Measurements from ENCODE around the gene OR10H5. TPM values are rescaled to one million over a fixed set of nuclear protein-coding genes. Genes with fewer than 3 reads are reported as not detected.
"Not testable (repeated sequence)": the region's sequence is repeated elsewhere in the genome, so short reads cannot be mapped to it uniquely, and the experiment has no call there.

OR10H5 gene
- total RNA-seq, 2 experiments from 2014 or later: 0.04 TPM; not detected in 1

GRCh38 chr19:15825753-15826152 is 38.3 kb downstream of the OR10H5 start:
- ATAC-seq: no peak
- no peak for TF ChIP-seq CTCF (IDR thresholded peaks at IDR 0.05)
- Mint-ChIP-seq H3K4me3 (no peak overlapping the region), H3K4me1 (ENCODE audit: low read depth) (no peaks in the 10 kb centered on the region), H3K27ac (no peak overlapping the region), H3K27me3 (no peaks in the 10 kb centered on the region), H3K36me3 (ENCODE audit: low read depth) (no peaks in the 10 kb centered on the region), H3K9me3 (no peaks in the 10 kb centered on the region)
- CTCF ChIA-PET: no interaction called here
- intact Hi-C loops (cut with micrococcal nuclease): no loop called here
- no peak for DNase-seq
- POLR2A ChIA-PET: no interaction called here

GRCh38 chr19:15828121-15828610 is 40.7 kb downstream of the OR10H5 start:
- ATAC-seq (no peak), DNase-seq (no peak)
- intact Hi-C loops (cut with micrococcal nuclease): no loop called here
- ChIA-PET POLR2A (interaction anchor here (1.2 kb wide), 1 partner anchor 8 kb away, joined by 3 read pairs; no protein-coding TSS in a partner anchor), CTCF (interaction anchor here (1.0 kb wide), 1 partner anchor 213 kb away, joined by 5 read pairs; no protein-coding TSS in a partner anchor)
- H3K9me3 Mint-ChIP-seq: no peaks in the 10 kb centered on the region
- H3K27me3 Mint-ChIP-seq: no peaks in the 10 kb centered on the region
- no peak overlapping the region for H3K4me3 Mint-ChIP-seq
- TF ChIP-seq CTCF (IDR thresholded peaks at IDR 0.05): no peak
- no peak overlapping the region for H3K27ac Mint-ChIP-seq
- no peaks in the 10 kb centered on the region for H3K36me3 Mint-ChIP-seq (ENCODE audit: low read depth)
- H3K4me1 Mint-ChIP-seq (ENCODE audit: low read depth): no peaks in the 10 kb centered on the region

- DNase-seq; H3K27me3 Mint-ChIP-seq; ATAC-seq; intact Hi-C loops (cut with micrococcal nuclease); H3K4me1 Mint-ChIP-seq (ENCODE audit: low read depth); H3K27ac Mint-ChIP-seq; H3K4me3 Mint-ChIP-seq; H3K9me3 Mint-ChIP-seq; H3K36me3 Mint-ChIP-seq (ENCODE audit: low read depth): not testable (repeated sequence)
- ChIA-PET POLR2A (interaction anchor here (1.2 kb wide), 1 partner anchor 8 kb away, joined by 3 read pairs; no protein-coding TSS in a partner anchor), CTCF (interaction anchor here (1.0 kb wide), 1 partner anchor 213 kb away, joined by 5 read pairs; no protein-coding TSS in a partner anchor)
Observed at GRCh38 chr19:15828611-15829305, 41.3 kb downstream of the OR10H5 start.

GRCh38 chr19:15829306-15829698 is 41.8 kb downstream of the OR10H5 start:
- H3K9me3 Mint-ChIP-seq: no peaks in the 10 kb centered on the region

GRCh38 chr19:15829786-15830185 is 42.3 kb downstream of the OR10H5 start:
- no peak overlapping the region for H3K27ac Mint-ChIP-seq
- intact Hi-C loops (cut with micrococcal nuclease): no loop called here
- H3K27me3 Mint-ChIP-seq: no peaks in the 10 kb centered on the region
- ATAC-seq: no peak
- H3K36me3 Mint-ChIP-seq (ENCODE audit: low read depth): no peaks in the 10 kb centered on the region
- CTCF ChIA-PET: no interaction called here
- H3K4me3 Mint-ChIP-seq: no peak overlapping the region
- no peaks in the 10 kb centered on the region for H3K9me3 Mint-ChIP-seq
- POLR2A ChIA-PET: no interaction called here
- TF ChIP-seq CTCF (IDR thresholded peaks at IDR 0.05): no peak
- no peaks in the 10 kb centered on the region for H3K4me1 Mint-ChIP-seq (ENCODE audit: low read depth)
- no peak for DNase-seq

More at GRCh38 chr19:15829306-15829698, 41.8 kb downstream of the OR10H5 start:
- Mint-ChIP-seq H3K36me3 (ENCODE audit: low read depth) (no peaks in the 10 kb centered on the region), H3K4me3 (no peak overlapping the region), H3K4me1 (ENCODE audit: low read depth) (no peaks in the 10 kb centered on the region), H3K27me3 (no peaks in the 10 kb centered on the region), H3K27ac (no peak overlapping the region)
- DNase-seq (no peak), ATAC-seq (no peak)
- POLR2A ChIA-PET: no interaction called here
- CTCF ChIA-PET: no interaction called here
- intact Hi-C loops (cut with micrococcal nuclease): no loop called here
- TF ChIP-seq CTCF (IDR thresholded peaks at IDR 0.05): no peak
